Measurements from ENCODE around the gene RASSF10.

- TF ChIP-seq, protein P1, sequence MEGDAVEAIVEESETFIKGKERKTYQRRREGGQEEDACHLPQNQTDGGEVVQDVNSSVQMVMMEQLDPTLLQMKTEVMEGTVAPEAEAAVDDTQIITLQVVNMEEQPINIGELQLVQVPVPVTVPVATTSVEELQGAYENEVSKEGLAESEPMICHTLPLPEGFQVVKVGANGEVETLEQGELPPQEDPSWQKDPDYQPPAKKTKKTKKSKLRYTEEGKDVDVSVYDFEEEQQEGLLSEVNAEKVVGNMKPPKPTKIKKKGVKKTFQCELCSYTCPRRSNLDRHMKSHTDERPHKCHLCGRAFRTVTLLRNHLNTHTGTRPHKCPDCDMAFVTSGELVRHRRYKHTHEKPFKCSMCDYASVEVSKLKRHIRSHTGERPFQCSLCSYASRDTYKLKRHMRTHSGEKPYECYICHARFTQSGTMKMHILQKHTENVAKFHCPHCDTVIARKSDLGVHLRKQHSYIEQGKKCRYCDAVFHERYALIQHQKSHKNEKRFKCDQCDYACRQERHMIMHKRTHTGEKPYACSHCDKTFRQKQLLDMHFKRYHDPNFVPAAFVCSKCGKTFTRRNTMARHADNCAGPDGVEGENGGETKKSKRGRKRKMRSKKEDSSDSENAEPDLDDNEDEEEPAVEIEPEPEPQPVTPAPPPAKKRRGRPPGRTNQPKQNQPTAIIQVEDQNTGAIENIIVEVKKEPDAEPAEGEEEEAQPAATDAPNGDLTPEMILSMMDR (conservative IDR thresholded peaks at IDR 0.05) = no peak
- TF ChIP-seq ZFX (IDR thresholded peaks at IDR 0.05) = no peak
Measured at GRCh38 chr11:12993626-12994025, 15.5 kb upstream of the RASSF10 start.
